ENCODE results near the gene EPN1.

GRCh38 chr19:55702131-55702627 lies 27.2 kb downstream of the EPN1 start:
- TF ChIP-seq NCOR1 (IDR thresholded peaks at IDR 0.05) (peak; percentile 93), ZNF140 (CRISPR knock-in tag; IDR thresholded peaks at IDR 0.05) (no peak), FOXA3 (CRISPR knock-in tag; conservative IDR thresholded peaks at IDR 0.05 in 1 of 2, IDR thresholded peaks at IDR 0.05 in 1 of 2) (no peak), POLR3G (IDR thresholded peaks at IDR 0.05; ENCODE audit: extremely low read depth, insufficient read length, insufficient replicate concordance) (no peak), TAF1 (IDR thresholded peaks at IDR 0.05; ENCODE audit: control insufficient read depth, extremely low read depth, insufficient read depth, low read length, severe bottlenecking) (no peak), ZNF174 (CRISPR knock-in tag; IDR thresholded peaks at IDR 0.05) (no peak), SMAD1 (IDR thresholded peaks at IDR 0.05; ENCODE audit: low read depth, low read length, partially characterized antibody) (no peak), HNRNPK (IDR thresholded peaks at IDR 0.05; ENCODE audit: low read depth, low read length, poor library complexity, severe bottlenecking) (no peak), THAP7 (CRISPR knock-in tag; IDR thresholded peaks at IDR 0.05) (no peak), E2F4 (CRISPR knock-in tag; IDR thresholded peaks at IDR 0.05; ENCODE audit: low read depth) (no peak), RBFOX2 (IDR thresholded peaks at IDR 0.05; ENCODE audit: low read depth, low read length) (no peak), POLR2AphosphoS5 (IDR thresholded peaks at IDR 0.05; ENCODE audit: control insufficient read depth, insufficient read depth, low read depth, low read length) (peak; percentile 92)
- TF ChIP-seq, protein P1, sequence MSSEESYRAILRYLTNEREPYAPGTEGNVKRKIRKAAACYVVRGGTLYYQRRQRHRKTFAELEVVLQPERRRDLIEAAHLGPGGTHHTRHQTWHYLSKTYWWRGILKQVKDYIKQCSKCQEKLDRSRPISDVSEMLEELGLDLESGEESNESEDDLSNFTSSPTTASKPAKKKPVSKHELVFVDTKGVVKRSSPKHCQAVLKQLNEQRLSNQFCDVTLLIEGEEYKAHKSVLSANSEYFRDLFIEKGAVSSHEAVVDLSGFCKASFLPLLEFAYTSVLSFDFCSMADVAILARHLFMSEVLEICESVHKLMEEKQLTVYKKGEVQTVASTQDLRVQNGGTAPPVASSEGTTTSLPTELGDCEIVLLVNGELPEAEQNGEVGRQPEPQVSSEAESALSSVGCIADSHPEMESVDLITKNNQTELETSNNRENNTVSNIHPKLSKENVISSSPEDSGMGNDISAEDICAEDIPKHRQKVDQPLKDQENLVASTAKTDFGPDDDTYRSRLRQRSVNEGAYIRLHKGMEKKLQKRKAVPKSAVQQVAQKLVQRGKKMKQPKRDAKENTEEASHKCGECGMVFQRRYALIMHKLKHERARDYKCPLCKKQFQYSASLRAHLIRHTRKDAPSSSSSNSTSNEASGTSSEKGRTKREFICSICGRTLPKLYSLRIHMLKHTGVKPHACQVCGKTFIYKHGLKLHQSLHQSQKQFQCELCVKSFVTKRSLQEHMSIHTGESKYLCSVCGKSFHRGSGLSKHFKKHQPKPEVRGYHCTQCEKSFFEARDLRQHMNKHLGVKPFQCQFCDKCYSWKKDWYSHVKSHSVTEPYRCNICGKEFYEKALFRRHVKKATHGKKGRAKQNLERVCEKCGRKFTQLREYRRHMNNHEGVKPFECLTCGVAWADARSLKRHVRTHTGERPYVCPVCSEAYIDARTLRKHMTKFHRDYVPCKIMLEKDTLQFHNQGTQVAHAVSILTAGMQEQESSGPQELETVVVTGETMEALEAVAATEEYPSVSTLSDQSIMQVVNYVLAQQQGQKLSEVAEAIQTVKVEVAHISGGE (CRISPR knock-in tag; IDR thresholded peaks at IDR 0.05): peak in 1 of 3 experiments; percentile 73; a peak in 2 of 6 replicates
